HG02938 (cell line): ENCODE measurements around the gene CCDC181.
"Not testable (repeated sequence)": the region's sequence is repeated elsewhere in the genome, so short reads cannot be mapped to it uniquely, and the experiment has no call there.

Source experiments
- ATAC-seq: cut with Tn5 transposase; IDR thresholded peaks from one replicate; pipeline ENCODE4 v1.9.1; 2021; ENCODE audit warnings: mild to moderate bottlenecking, moderate library complexity; ENCODE audit not compliant: unreplicated experiment

Gene CCDC181

GRCh38 chr1:169402578-169402977 lies 24.7 kb downstream of the CCDC181 start:
- ATAC-seq: not testable (repeated sequence)

DNA sequence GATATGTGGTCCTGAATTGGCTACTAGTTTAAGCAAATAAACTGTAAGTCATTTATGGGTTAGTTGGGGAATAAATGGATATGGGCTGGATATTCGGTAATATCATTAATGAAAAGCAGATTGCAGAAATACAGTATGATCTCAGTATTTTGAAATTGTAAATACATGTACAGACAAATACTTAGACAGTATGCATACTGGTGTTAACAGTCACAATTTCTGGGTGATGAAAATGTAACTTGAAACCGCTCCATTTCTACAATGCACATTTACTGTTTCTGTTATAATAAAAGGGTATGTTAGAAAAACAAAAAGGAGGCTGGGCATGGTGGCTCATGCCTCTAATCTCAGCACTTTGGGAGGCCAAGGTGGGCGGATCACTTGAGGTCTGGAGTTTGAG lies 31.3 kb downstream of the CCDC181 start:
- ATAC-seq: no peak

DNA sequence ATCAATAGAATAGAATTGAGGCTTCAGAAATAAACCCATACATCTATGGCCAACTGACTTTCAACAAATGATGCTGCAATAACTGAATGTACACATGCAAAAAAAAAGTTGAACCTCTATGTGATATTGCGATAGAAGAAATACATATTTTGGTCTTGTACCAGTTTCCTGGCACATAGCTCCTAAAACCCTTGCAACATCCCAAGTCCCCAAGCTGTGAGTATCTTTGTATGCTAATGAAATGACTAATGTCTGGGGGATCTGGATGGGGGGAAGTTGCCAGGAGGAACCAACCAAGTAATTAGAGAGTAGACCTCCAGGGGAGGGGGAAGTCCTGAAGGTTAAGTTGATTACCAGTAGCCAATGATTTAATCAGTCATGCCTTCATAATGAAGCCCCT lies 34.9 kb downstream of the CCDC181 start:
- no peak for ATAC-seq

DNA sequence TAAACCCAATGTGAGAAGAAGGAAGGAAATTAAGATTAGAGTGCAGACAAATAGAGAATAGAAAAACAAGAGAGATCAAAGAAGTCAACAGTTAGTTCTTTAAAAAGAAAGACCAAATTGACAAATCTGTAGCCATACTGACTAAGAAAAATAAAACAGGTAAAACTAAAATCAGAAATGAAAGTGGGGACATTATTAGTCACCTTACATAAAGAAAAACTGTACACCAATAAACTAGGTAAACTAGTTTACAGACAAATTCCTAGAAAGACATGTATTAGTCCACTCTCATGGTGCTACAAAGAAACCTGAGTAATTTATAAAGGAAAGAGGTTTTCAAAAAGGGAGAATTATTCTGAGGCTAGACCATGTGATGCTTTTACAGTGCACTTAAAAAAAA lies 37.0 kb downstream of the CCDC181 start:
- ATAC-seq: peak; percentile 87

GRCh38 chr1:169387399-169387798 lies 39.9 kb downstream of the CCDC181 start:
- no peak for ATAC-seq

- no peak for ATAC-seq
Observed at GRCh38 chr1:169383449-169383848, 43.8 kb downstream of the CCDC181 start.

DNA sequence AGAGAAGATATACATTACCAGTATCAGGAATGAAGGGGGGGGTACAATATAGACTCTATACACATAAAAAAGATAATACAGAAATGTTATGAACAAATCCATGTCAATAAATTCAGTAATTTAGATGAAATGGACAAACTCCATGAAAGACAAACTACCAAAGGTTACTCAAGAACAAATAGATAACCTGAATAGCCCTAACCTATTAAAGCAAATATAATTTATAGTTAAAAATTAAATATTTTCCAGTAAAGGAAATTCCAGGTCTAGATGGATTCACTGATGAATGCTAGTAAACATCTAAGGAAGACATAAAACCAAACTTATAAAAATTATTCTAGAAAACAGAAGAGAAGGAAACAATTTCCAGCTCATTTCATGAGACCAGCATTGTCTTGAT lies 46.1 kb downstream of the CCDC181 start:
- ATAC-seq: no peak

DNA sequence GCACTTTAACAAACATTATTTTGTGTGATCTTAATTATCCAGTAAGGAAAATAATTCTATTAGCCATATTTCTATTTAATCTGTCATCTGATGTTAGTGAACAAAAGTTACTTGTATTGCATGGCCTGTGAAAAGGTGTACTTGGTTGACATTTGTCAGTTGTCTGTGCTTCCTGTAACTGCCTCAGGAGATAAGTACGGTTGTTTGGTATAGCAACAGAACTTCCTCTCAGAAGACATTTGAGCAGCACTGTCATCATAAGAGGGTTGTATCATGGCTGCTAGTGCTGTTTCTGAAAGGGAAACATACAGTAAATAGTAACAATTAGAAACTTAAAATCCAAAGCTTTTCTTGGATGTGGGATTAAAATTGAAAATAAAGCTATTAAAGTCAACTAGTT lies 55.9 kb downstream of the CCDC181 start:
- no peak for ATAC-seq

DNA sequence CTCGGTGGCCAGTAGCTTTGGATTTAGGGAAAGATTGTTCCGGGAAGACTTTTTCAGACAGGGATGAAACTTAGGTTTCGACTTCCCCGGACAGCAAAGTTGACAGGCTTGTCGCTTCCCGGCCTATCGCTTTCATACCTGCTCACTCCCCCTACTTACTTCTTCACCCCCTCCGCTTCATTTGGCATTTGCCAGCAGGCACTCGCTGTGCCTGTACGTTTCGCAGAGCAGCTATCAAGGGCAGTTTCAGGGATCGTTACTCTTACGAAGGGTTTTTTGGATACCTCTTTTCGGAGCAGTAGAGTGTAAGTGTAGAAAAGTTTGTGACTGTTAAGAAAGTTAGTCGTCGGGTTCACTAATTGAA lies 58.9 kb downstream of the CCDC181 start:
- no peak for ATAC-seq

DNA sequence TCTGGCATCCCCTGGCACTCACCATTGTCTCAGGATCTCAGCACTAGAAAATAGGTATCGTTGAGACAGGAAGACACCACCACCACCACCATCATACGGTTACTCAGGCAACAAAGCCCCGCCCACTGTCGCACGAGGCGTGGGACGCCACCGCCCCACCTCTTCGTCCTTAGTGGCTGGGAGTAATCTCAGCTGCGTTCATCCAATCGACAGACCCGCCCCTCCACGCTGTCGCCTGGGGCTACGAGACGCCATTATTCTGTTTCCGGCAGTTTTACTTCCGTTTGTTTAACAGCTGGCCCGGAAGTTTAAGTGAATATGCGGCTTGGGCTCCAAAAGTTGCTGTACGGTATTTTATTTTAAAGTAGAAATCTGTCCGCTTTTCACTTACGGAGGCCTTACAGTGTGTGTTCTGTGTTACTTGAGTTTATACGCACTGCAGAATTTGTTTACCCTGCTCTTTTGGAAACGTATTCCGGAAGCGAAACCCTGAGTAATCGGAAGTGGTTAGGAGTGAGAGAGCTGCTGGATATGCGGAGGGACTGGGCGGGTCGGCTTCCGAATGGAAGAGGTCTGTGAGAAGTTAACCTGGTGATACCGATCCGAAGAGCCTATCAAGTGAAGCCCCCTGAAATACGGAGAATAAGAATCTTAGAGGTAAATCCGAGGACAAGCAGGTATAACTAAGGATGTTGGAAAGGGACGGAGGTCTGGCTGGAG lies 59.4 kb downstream of the CCDC181 start, which contains the start of the genes BLZF1 and NME7:
Gene BLZF1, plus strand, starts transcription at position 510 of the 720 bp plus-strand sequence. CDS start 1,328 bp downstream, outside the sequence.
Gene NME7, minus strand, starts transcription at position 112 of the 720 bp plus-strand sequence. Its CDS starts 87 bp downstream, at position 25.
- ATAC-seq: peak; percentile 91

DNA sequence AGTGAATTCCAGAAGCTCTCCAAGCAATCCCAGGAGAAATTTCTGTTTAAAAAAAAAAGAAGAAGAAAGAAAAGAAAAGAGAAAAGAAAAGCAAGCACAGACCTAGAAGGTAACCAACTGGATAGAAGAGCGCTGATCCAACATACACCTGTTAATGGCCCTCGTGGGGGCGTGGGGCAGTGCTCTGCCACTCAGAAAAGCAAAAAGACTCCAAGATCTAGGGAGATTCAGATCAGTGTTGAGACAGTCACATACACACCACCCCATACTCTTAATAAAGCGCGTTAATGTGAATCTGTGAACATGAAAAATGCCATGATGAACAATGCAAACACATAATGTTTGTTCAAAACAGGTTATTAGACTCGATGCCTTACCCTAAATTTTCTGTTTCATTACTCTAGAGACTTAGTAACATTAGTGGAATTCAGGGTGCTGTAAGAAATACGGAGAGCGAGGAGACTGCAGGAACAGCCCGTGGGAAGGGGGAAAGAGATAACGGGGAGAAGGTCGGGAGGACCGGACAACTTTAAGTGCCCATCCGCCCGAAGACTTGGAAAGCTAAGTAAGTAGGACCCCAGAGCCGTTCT lies 60.1 kb downstream of the CCDC181 start:
- ATAC-seq: no peak

GRCh38 chr1:169364948-169365347 lies 62.3 kb downstream of the CCDC181 start:
- ATAC-seq: no peak

DNA sequence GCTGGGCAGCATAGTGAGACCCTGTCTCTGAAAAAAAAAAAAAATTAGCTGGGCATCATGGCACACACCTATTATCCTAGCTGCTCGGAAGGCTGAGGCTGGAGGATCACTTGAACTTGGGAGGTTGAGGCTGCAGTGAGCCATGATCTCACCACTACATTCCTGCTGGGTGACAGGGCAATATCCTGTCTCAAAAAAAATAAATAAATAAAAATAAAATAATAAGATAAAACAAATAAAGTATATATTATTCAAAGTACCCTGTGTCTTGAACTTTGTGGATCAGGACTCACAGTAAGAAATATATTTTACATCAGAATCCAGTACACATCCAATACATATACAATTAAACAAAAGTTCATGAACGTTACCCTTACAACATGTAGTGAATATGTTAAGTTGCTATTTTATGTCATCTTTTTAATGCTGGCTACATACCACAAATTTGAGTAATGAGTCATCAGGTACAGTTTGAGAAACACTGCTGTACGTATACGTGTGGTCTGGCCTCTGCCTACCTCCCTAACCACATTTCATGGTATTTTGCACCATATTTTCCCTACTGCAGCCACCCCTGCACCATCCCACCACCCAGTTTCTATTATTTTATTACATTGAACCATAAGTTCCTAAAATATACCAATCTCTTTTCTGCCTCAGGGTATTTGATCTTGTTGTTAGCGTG lies 64.1 kb downstream of the CCDC181 start:
- peak; percentile 31 for ATAC-seq

DNA sequence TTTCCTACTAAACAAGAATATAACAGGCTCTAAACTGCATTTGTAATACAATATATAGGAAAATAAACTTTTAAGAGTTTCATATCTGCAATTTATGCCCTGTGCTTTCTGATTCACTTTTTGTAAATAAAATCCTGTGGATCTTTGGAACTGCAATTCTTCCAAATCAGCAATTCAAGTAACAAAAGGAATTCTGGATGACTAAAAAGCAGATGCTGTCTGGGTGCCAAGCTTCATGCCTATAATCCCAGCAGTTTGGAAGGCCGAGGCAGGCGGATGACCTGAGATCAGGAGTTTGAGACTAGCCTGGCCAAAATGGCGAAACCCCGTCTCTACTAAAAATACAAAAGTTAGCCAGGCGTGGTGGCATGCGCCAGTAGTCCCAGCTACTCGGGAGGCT lies 66.0 kb downstream of the CCDC181 start:
- ATAC-seq: no peak

- ATAC-seq: no peak
Observed at GRCh38 chr1:169360415-169360814, 66.9 kb downstream of the CCDC181 start.

DNA sequence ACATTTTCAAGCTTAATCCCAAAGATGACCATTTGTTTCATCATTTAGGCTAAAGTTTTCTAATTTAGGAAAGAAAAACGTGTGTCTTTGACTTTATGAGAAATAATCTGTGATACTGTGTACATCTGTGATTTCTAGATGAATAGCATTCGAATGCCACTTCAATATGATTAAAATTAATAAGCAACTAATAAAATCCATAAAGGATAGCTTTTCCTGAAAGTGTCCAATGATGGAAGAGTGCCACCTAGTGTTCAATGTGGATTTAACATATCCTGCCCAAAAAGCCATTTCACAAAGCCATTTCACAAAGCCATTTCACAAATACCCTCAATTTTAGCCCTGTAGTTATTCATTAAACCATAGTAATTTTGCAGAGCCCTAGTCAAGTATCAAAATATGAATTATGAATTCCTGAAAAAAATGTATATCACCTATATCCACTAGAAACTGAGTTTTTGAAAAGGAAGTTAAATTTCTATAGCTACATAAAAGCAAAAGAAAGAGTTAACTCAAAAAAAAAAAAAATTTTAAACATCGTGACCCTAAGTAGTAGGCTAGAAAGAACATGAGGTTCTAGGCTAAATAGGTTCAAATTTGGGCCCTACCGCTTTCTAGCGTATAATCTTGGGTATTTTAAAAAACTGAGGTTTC lies 78.8 kb downstream of the CCDC181 start:
- ATAC-seq: no peak

DNA sequence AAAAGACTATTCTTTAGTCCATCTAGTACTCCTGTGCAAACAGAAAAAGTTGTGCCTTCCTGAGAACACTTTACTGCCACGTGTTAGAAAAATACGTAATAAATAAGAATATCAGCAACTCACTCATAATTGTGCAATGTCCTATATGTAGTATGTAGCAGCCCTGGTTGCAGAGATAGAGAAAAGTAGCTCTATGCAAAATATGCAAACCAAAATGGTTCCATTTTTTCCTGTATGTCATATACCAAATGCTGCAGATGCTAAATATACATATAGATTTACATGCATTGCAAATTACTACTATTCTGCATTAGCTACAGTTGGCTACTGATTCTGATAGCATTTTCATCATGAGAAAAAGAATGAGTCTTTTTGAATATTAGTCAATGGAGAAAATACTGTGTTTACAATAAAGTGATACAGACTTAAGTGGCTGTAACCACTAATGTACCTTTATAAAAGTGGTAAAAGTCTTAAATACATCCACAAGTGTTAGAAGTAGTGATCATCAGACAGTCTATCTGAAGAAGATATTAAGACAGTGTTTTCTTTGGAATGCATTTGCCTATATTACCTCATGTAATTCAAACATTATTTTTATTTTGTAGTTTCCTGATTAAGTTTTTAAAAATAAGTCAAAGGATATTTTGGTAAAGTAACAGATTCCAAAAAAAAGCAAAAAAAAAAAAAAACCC lies 79.4 kb downstream of the CCDC181 start:
- no peak for ATAC-seq

- no peak for ATAC-seq
Observed at GRCh38 chr1:169346036-169346589, 81.2 kb downstream of the CCDC181 start.

GRCh38 chr1:169345511-169345910 lies 81.8 kb downstream of the CCDC181 start:
- ATAC-seq: no peak
